Hepatocyte (in vitro differentiated cells): ENCODE results near the gene VILL. TPM values are rescaled to one million over a fixed set of nuclear protein-coding genes. Genes with fewer than 3 reads are reported as not detected.
"Not testable (repeated sequence)": the region's sequence is repeated elsewhere in the genome, so short reads cannot be mapped to it uniquely, and the experiment has no call there.

ENCODE experiments used
- DNase-seq: peaks from one replicate; pipeline ENCODE4 v3.0.0-alpha.2; 2016; ENCODE audit warnings: low spot score
- H2AFZ ChIP-seq: fragments of 200-600 bp; sonication (generic); 2 replicates; pipeline ENCODE4 v1.6.0; 2016; ENCODE audit warnings: antibody characterized with exemption, mild to moderate bottlenecking
- H3K27ac ChIP-seq: fragments of 200-600 bp; sonication (generic); 2 replicates; pipeline ENCODE4 v1.5.1; 2016; ENCODE audit warnings: mild to moderate bottlenecking
- H3K27me3 ChIP-seq: fragments of 200-600 bp; sonication (generic); 2 replicates; pipeline ENCODE4 v1.6.1; 2016
- H3K36me3 ChIP-seq: fragments of 200-600 bp; sonication (generic); replicated peaks from 2 replicates; pipeline ENCODE4 v1.5.1; 2016; ENCODE audit warnings: low read depth; ENCODE audit not compliant: insufficient read depth
- H3K4me1 ChIP-seq: fragments of 200-600 bp; sonication (generic); 2 replicates; pipeline ENCODE4 v1.5.1; 2016; ENCODE audit warnings: mild to moderate bottlenecking, moderate library complexity; ENCODE audit not compliant: insufficient read depth
- H3K4me2 ChIP-seq: fragments of 200-600 bp; sonication (generic); 2 replicates; pipeline ENCODE4 v1.6.0; 2016
- H3K4me3 ChIP-seq: fragments of 200-600 bp; sonication (generic); 2 replicates; pipeline ENCODE4 v1.5.1; 2016; ENCODE audit warnings: mild to moderate bottlenecking
- H3K79me2 ChIP-seq: fragments of 200-600 bp; sonication (generic); 2 replicates; pipeline ENCODE4 v1.6.0; 2017; ENCODE audit warnings: mild to moderate bottlenecking
- H3K9me2 ChIP-seq: fragments of 200-600 bp; sonication (generic); replicated peaks from 2 replicates; pipeline ENCODE4 v1.6.0; 2017; ENCODE audit warnings: mild to moderate bottlenecking; ENCODE audit not compliant: insufficient read depth
- H3K9me3 ChIP-seq: fragments of 200-600 bp; sonication (generic); 2 replicates; pipeline ENCODE4 v1.5.1; 2016; ENCODE audit warnings: low read depth, mild to moderate bottlenecking
- H4K20me1 ChIP-seq: fragments of 200-600 bp; sonication (generic); 2 replicates; pipeline ENCODE4 v1.6.0; 2016; ENCODE audit warnings: mild to moderate bottlenecking; ENCODE audit not compliant: insufficient read depth, poor library complexity, severe bottlenecking
- EZH2 ChIP-seq: fragments of 200-600 bp; sonication (generic); IDR thresholded peaks from 2 replicates; pipeline ENCODE4 v1.6.1; 2016; ENCODE audit warnings: antibody characterized with exemption, mild to moderate bottlenecking, borderline replicate concordance
- EZH2phosphoT487 ChIP-seq: fragments of 200-600 bp; sonication (generic); IDR thresholded peaks from one replicate; pipeline ENCODE4 v1.6.1; 2018; ENCODE audit warnings: antibody characterized with exemption, mild to moderate bottlenecking, low read depth, moderate library complexity; ENCODE audit not compliant: unreplicated experiment, severe bottlenecking
- WGBS: methylation state at CpG from one replicate; pipeline ENCODE4 v1.1.6; 2016; ENCODE audit warnings: low lambda C conversion rate; ENCODE audit errors: missing lambda C conversion rate; 5-methylcytosine and 5-hydroxymethylcytosine counted together
- polyA plus RNA-seq: library from polyadenylated mRNA; unstranded; fragments of >200 nt; fragmentation: Nextera tagmentation; extraction: Ambion mirVana; gene quantifications from 2 replicates; pipeline ENCODE4 v1.2.1, GENCODE V29; 2016
- total RNA-seq: library from RNA; depleted of rRNA; stranded (reverse); fragments of >200 nt; gene quantifications from 2 replicates; pipeline ENCODE4 v1.2.3, GENCODE V29; 2014
- TF ChIP-seq, protein P1 (sequence below): fragments of 200-600 bp; sonication (generic); IDR thresholded peaks from 2 replicates; pipeline ENCODE4 v1.5.1; 2016; ENCODE audit warnings: antibody characterized with exemption, mild to moderate bottlenecking; ENCODE audit not compliant: poor library complexity

VILL gene
- total and polyA plus RNA-seq, 2 experiments from 2014 or later: 39.3 to 47.4 TPM

DNA sequence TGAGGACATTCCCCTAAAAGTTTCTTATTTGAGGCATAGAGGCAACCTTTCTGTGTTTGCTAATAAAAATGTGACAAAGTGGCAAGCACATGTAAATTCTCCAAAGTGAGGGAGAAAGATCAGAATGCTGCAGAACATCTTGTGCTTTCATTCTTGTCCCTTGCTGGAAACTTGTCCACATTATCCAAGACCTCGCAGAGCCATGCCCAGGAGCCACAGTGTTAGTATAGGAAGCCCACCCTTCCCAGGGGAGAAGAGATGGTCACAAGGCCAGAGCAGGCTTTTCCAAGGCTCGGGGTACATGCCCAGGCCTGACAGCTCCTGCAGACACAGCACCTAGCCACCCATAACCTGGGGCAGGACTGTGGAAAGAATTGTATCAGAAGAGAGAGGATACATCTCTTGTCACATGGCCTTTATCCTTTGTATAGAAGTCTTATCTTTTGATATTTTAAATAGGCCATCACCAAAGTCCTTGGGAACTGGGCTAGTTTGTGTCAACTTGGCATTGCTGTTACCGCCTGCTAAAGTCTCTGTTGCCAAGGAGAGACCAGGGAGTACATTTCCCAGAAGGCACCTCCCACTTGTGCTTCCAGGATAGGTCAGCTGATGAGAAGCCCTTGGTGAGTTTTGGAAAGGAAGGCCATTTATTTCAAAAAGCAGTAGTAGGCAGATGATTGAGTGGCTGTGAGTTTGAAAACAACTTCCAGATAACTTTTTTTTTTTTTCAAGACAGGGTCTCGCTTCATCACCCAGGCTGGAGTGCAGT is 59.0 kb downstream of the VILL start:
- no peak for DNase-seq
- Histone ChIP-seq H3K79me2 (no peaks in the 10 kb centered on the region), H2AFZ (no peak overlapping the region), H3K4me1 (peaks cover under 1% of the 10 kb centered on the region), H3K9me2 (no peaks in the 10 kb centered on the region), H3K36me3 (no peaks in the 10 kb centered on the region), H3K27ac (no peak overlapping the region), H3K27me3 (no peaks in the 10 kb centered on the region), H3K4me2 (no peak overlapping the region), H3K9me3 (no peaks in the 10 kb centered on the region), H4K20me1 (no peaks in the 10 kb centered on the region), H3K4me3 (no peak overlapping the region)
- TF ChIP-seq EZH2phosphoT487 (no peak), EZH2 (no peak)
- TF ChIP-seq, protein P1, sequence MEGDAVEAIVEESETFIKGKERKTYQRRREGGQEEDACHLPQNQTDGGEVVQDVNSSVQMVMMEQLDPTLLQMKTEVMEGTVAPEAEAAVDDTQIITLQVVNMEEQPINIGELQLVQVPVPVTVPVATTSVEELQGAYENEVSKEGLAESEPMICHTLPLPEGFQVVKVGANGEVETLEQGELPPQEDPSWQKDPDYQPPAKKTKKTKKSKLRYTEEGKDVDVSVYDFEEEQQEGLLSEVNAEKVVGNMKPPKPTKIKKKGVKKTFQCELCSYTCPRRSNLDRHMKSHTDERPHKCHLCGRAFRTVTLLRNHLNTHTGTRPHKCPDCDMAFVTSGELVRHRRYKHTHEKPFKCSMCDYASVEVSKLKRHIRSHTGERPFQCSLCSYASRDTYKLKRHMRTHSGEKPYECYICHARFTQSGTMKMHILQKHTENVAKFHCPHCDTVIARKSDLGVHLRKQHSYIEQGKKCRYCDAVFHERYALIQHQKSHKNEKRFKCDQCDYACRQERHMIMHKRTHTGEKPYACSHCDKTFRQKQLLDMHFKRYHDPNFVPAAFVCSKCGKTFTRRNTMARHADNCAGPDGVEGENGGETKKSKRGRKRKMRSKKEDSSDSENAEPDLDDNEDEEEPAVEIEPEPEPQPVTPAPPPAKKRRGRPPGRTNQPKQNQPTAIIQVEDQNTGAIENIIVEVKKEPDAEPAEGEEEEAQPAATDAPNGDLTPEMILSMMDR: no peak
- WGBS: 86% methylated on average over 4 of the region's 4 CpGs

DNA sequence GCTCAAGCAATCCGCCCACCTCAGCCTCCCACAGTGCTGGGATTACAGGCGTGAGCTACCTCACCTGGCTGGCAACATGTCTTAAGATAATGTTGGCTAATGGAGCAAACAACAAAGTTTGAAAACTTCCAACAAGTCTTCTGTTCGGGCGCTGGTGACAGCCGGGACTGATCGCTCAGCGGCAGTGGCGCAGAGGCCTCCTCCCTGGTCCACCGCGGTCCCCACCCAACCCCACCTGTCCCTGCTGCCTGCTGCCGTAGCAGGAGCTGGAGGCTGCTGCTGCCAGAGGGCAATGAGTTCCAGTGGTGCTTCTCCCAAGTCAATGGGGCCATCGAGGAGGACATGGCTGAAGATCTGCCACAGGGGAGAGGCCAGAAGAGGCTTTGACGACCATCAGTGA is 60.5 kb downstream of the VILL start:
- Histone ChIP-seq H3K36me3 (no peaks in the 10 kb centered on the region), H3K9me3 (no peaks in the 10 kb centered on the region), H3K4me1 (peaks cover 5% of the 10 kb centered on the region), H2AFZ (no peak overlapping the region), H3K4me2 (no peak overlapping the region), H4K20me1 (no peaks in the 10 kb centered on the region), H3K27ac (no peak overlapping the region), H3K79me2 (no peaks in the 10 kb centered on the region), H3K27me3 (no peaks in the 10 kb centered on the region), H3K9me2 (no peaks in the 10 kb centered on the region), H3K4me3 (no peak overlapping the region)
- no peak for TF ChIP-seq EZH2
- TF ChIP-seq, protein P1: no peak
- TF ChIP-seq EZH2phosphoT487: no peak
- 91% methylated on average over 13 of the region's 13 CpGs for WGBS
- DNase-seq: no peak

DNA sequence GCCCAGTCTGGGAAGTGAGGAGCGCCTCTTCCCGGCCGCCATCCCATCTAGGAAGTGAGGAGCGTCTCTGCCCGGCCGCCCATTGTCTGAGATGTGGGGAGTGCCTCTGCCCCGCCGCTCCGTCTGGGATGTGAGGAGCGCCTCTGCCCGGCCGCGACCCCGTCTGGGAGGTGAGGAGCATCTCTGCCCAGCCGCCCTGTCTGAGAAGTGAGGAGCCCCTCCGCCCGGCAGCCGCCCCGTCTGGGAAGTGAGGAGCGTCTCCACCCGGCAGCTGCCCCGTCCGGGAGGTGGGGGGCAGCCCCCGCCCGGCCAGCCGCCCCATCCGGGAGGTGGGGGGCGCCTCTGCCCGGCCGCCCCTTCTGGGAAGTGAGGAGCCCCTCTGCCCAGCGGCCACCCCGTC is 62.7 kb downstream of the VILL start:
- H3K36me3 ChIP-seq, H3K4me1 ChIP-seq, H3K79me2 ChIP-seq, H2AFZ ChIP-seq, H3K4me2 ChIP-seq, H4K20me1 ChIP-seq, H3K9me3 ChIP-seq, H3K4me3 ChIP-seq, H3K9me2 ChIP-seq, H3K27me3 ChIP-seq, H3K27ac ChIP-seq, DNase-seq: not testable (repeated sequence)
- WGBS: no CpG with 5 or more reads among the region's 32 CpGs

DNA sequence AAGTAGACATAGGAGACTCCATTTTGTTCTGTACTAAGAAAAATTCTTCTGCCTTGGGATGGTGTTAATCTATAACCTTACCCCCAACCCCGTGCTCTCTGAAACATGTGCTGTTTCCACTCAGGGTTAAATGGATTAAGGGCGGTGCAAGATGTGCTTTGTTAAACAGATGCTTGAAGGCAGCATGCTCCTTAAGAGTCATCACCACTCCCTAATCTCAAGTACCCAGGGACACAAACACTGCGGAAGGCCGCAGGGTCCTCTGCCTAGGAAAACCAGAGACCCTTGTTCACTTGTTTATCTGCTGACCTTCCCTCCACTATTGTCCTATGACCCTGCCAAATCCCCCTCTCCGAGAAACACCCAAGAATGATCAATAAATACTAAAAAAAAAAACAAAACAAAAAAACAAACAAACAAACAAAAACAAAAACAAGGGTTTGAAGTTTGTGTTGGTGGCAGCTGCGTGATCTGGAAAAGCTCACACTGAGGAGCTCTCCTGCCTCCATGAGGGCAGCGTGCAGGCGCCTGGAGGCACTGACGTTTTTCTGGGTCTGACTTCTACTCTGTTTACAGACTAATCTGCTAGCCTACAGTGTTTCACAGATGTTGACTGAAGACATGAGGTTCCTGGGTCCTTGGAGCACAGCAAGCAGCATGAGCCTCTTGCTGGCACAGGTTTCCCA is 63.4 kb downstream of the VILL start:
- H4K20me1 ChIP-seq, H3K9me2 ChIP-seq, H3K4me3 ChIP-seq, H3K9me3 ChIP-seq, H3K79me2 ChIP-seq, H3K4me1 ChIP-seq, H3K4me2 ChIP-seq, DNase-seq, H3K36me3 ChIP-seq, H3K27ac ChIP-seq, H3K27me3 ChIP-seq, H2AFZ ChIP-seq: not testable (repeated sequence)
- 69% methylated on average over 9 of the region's 9 CpGs for WGBS
